ENCODE data around the gene COL4A6.

GRCh38 chrX:108160309-108160708 is 277.9 kb downstream of the COL4A6 start:
- TF ChIP-seq, protein P1, sequence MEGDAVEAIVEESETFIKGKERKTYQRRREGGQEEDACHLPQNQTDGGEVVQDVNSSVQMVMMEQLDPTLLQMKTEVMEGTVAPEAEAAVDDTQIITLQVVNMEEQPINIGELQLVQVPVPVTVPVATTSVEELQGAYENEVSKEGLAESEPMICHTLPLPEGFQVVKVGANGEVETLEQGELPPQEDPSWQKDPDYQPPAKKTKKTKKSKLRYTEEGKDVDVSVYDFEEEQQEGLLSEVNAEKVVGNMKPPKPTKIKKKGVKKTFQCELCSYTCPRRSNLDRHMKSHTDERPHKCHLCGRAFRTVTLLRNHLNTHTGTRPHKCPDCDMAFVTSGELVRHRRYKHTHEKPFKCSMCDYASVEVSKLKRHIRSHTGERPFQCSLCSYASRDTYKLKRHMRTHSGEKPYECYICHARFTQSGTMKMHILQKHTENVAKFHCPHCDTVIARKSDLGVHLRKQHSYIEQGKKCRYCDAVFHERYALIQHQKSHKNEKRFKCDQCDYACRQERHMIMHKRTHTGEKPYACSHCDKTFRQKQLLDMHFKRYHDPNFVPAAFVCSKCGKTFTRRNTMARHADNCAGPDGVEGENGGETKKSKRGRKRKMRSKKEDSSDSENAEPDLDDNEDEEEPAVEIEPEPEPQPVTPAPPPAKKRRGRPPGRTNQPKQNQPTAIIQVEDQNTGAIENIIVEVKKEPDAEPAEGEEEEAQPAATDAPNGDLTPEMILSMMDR (IDR thresholded peaks at IDR 0.05; ENCODE audit: low read depth, low read length, missing input control): no peak
- TF ChIP-seq YY1 (IDR thresholded peaks at IDR 0.05): no peak
- TF ChIP-seq FOXA2 (IDR thresholded peaks at IDR 0.05): no peak
- TF ChIP-seq, protein P2, sequence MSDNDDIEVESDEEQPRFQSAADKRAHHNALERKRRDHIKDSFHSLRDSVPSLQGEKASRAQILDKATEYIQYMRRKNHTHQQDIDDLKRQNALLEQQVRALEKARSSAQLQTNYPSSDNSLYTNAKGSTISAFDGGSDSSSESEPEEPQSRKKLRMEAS (IDR thresholded peaks at IDR 0.05): no peak
- no peak for TF ChIP-seq NR2F2 (IDR thresholded peaks at IDR 0.05)
- no peak for TF ChIP-seq EGR1 (IDR thresholded peaks at IDR 0.05; ENCODE audit: low read depth in 2 of 2)
